SKM-1 (cell line): ENCODE results near the gene TPST1.
"Not testable (repeated sequence)": the region's sequence is repeated elsewhere in the genome, so short reads cannot be mapped to it uniquely, and the experiment has no call there.

Experiments used
- DNase-seq: peaks from one replicate; lab custom pipeline; 2025; ENCODE audit not compliant: unreplicated experiment; lab: John Stamatoyannopoulos, UW

TPST1 gene

DNA sequence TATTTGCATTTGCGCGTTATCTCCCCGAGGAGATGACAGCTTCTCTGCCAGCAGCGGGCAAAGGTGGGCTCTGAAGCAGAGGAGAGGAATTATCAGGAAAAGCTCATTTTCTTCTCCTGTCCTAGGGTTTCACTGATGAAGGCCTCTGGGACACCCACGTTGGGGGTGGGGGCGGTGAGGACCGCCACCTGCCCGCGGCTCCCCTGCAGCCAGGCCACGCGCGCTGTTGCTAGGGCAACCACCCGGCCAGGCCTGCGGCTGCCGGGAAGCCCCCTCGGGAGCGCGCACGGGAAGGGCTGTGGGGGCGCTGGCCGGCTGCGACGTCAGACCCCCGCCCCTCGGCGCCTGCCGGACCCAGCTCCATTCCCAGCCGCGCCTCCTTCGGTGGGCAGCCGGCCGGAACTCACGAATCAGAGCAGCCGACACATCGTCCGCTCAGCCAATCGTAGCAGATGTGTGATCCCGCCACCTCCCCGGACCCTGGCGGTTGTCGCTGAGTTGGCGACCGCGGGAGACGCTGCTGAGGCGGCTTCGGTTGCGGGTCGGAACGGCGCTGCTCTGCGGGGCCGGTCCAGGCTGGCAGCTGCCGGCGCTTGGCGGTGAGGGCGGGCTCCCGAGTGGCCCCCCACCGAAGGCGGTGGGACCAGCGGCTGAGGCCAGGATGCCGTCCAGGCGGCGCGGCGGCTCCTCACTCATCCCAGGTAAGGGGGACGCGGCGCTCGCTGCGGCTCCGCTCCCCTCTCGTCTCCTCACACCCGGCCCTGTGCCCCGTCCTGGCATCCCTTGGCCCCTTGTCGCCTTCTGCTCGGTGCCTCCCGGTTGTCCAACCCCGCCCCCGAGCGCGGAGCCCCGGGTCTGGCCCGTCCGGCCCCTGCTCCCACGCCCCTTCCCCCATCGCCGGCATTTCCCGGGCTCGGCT lies at the start of gene TPST1:
Gene TPST1 (plus strand): TSS at position 513 of the 919 bp plus-strand sequence. CDS start 35,092 bp downstream, outside the sequence.
- DNase-seq: peak; percentile 63

DNA sequence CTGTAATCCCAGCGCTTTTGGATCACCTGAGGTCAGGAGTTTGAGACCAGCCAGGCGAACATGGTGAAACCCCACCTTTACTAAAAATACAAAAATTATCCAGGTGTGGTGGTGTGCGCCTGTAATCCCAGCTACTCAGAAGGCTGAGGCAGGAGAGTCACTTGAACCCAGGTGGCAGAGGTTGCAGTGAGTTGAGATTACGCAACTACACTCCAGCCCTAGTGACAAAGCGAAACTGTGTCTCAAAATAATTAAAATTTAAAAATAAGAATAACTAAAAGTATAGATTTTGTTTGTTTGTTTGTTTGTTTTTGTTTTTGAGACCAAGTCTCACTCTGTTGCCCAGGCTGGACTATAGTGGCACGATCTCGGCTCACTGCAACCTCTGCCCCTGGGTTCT lies 49.1 kb upstream of the TPST1 start:
- not testable (repeated sequence) for DNase-seq

DNA sequence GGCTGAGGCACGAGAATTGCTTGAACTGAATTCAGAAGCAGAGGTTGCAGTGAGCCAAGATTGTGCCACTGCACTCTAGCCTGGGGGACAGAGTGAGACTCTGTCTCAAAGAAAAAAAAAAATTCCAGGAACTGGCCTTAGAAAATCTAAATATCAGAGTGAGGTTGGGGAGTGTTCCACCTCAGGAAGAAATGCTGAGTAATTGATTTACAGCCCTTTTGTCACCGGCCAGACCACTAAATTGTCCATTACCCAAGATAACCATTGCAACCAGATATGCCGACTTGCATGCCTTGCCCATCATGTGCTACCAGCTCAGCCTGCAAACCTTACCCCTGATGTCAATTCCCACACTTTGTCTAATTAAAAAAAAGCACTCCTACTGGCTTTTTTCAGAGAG lies 48.1 kb upstream of the TPST1 start:
- no peak for DNase-seq

DNA sequence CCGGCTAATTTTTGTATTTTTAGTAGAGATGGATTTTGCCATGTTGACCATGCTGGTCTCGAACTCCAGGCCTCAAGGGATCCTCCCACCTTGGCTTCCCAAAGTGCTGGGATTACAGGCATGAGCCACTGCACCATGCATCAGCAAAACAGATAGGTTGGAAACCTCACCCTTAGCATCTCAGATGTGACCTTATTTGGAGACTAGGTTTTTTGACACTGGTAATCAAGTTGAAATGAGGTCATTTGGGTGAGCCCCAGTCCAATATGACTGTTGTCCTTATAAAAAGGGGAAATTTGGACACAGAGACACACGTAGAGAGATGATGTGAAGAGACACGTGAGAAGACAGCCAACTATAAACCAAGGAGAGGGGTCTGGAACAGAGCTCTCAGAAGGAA lies 42.5 kb upstream of the TPST1 start:
- DNase-seq: no peak

DNA sequence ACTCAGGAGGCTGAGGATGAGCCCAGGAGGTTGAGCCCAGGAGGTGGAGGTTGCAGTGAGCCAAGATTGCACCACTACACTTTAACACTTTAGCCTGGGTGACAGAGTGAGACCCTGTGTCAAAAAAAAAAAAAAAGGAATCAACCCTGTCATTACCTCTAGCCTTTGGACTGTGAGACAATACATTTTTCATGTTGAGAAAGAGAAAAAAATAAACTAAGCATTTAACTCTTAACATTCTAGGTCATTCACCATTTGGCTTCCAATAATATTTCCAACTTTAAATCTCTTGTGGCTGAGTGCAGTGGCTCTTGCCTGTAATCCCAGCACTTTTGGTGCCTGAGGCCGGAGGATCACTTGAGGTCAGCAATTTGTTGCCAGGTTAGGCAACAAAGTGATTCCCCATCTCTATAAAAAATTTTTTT lies 41.9 kb upstream of the TPST1 start:
- no peak for DNase-seq

DNA sequence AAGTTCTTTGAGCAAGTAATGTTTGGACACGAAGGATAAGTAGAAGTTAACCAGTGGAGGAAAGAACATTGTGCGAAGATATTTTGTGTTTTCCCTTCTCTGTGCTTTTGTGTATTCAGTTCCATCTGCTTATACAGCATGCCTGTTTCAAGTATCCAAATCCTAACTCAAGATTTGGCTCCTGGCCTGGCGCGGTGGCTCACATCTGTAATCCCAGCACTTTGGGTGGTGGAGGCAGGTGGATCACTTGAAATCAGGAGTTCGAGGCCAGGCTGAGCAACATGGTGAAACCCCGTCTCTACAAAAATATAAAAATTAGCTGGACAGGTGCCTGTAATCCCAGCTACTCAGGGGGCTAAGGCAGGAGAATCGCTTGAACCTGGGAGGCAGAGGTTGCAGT lies 40.8 kb upstream of the TPST1 start:
- no peak for DNase-seq

DNA sequence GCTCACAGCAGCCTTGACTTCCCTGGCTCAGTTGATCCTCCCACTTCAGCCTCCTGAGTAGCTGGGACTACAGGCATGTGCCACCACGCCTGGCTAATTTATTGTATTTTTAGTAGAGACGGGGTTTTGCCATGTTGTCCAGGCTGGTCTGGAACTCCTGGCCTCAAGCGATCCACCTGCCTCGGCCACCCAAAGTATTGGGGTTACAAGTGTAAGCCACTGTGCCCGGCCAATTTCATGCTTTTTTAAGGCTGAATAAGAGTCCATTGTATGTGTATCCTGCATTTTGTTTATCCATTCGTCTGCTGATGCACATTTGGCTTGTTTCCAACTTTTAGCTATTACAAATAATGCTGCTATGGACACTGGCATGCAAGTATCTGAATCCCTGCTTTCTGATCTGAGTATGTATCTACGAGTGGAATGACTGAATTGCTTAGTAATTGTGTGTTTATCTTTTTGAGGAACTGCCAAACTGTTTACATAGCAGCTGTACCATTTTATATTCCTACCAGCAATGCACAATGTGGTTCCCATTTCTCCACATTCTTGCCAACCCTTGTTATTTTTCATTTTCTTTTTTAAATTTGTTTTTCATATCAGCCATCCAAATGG lies 37.3 kb upstream of the TPST1 start:
- no peak for DNase-seq

DNA sequence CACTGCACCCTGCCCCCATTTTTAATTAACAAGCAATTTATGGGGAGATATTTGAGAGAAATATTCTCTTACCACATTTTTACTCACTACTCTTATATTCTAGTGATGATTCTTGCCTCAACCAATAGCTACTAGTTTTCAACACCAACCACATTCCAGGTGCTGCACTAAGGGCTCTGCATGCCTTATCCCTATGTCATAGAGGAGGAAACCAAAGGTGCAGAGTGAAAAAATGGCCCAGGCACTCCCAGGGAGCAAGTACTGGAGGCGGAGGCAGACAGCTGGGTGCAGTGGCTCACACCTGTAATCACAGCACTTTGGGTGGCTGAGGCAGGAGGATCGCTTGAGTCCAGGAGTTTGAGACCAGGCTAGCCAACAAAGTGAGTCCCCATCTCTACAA lies 35.5 kb upstream of the TPST1 start:
- no peak for DNase-seq

DNA sequence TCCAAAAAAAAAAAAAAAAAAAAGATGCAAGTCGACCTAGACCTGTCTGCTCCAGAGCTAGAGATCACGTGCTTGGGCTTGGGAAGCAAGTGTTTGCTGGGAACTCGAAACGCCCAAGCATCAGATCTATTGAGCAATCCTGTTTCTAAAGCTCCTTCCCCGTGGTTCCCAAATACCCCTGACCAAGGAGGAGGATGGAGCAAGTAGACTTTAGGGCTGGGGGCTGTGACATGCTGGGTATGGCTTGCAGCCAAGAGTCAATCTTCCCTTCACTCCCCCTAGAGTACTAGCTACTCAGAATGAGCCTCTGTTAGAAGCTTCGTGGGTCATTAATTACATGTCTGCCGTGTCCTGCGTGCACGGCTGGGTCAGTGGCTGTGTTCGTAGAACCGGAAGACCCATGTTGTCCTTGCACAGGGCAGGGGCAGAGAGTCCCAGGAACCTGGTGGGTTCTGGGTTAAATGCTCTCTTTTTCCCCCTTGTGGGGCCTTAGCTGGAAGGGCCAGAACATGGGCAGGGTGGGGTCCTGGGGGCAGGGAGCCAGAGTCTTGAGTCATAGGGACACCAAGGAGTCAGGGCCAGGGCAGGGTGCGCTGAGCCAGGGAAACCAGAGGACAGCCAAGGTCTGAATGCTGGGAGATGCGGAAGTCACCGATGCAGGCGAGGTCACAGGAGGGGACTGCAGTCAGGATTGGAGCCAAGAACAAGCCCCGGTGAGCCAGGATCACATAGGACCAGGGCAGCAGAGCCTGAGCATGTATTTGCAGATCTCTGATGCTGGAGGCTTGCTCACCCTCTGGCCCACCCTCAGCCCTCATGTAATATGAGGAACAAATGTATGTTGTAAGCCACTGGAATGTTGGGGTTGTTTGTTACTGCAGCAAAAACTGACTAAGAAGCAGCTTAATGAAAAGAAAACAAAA lies 34.6 kb upstream of the TPST1 start:
- no peak for DNase-seq

DNA sequence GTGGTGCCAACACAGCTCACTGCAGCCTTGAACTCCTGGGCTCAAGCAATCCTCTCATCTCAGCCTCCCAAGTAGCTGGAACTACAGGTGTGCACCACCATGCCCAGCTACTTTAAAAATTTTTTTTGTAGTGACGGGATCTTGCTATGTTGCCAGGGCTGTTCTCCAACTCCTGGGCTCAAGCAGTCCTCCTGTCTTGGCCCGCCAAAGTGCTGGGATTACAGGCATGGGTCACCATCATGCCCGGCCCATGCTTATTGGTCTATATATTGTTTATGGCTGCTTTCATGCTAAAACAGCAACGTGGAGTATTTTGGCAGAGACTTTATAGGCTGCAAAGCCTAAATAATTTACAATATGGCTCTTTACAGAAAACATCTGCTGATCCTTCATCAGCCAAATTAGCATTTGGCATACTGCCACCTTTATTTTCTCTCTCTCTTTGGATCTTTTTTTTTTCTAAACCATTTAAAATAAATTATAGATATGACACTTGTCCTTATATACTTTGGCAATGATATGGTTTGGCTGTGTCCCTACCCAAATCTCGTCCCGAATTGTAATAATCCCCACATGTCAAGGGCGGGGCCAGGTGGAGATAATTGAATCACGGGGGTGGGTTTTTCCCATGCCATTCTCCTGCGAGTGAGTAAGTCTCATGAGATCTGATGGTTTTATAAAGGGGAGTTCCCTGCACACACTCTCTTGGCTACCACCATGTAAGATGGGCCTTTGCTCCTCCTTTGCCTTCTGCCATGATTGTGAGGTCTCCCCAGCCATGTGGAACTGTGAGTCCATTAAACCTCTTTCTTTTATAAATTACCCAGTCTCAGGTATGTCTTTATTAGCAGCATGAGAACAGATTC lies 32.4 kb upstream of the TPST1 start:
- DNase-seq: not testable (repeated sequence)

DNA sequence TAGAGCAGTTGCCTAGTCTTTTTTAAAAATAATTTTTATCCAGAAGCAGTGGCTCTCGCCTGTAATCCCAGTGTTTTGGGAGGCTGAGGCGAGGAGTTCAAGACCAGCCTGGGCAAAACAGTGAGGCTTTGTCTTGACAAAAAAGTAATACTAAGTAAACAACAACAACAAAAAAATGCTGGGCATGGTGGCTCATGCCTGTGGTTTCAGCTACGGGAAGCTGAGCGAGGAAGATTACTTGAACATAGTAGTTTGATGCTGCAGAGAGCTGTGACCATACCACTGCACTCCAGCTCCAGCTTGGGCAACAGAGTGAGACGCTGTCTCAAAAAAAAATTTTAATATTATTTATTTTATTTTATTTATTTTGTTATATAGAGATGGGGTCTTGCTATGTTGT lies 31.3 kb upstream of the TPST1 start:
- no peak for DNase-seq

DNA sequence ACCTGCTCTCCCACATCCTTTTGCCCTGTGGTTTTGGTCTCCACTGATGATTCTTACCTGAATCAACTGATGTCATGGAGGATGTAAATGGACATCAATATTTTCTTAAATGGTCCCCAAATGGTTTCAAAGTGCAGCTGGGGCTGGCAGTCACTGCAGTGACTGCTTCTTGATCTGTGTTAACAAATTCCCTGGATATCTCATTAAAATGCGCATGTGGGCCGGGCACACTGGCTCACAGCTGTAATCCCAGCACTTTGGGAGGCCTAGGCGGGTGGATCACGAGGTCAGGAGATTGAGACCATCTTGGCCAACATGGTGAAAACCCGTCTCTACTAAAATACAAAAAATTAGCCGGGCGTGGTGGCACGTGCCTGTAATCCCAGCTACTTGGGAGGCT lies 30.1 kb upstream of the TPST1 start:
- DNase-seq: not testable (repeated sequence)

DNA sequence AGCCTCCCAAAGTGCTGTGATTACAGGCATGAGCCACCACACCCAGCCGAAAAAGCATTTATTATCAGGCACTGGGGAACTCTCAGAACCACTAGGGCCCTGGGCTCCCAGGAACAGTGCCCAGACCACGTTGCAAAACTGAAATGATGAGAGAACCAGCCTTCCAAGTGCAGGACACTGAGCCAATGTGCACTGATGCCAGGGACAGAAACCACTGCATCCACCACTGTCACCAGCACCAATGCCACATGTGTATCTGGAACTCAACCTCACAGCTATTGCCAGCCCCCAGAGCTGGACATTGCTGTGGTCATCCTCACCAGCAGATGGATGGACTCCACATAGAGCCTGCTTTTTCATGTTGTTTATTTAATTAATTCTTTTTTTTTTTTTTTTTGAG lies 28.2 kb upstream of the TPST1 start:
- no peak for DNase-seq

DNA sequence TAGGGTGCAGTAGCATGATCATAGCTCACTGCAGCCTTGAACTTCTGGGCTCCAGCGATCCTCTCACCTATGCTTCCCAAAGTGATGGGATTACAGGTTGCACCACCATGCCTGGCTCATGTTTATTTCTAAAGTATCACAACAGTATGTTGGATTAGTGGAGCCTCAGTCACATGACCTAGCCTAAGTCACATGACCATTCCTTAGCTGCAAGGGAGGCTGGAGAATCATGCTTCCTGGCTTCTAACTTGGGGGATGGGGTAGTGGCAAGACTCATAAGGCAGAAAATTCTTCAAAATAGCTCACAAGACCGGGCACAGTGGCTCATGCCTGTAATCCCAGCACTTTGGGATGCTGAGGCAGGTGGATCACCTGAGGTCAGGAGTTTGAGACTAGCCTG lies 26.9 kb upstream of the TPST1 start:
- no peak for DNase-seq

DNA sequence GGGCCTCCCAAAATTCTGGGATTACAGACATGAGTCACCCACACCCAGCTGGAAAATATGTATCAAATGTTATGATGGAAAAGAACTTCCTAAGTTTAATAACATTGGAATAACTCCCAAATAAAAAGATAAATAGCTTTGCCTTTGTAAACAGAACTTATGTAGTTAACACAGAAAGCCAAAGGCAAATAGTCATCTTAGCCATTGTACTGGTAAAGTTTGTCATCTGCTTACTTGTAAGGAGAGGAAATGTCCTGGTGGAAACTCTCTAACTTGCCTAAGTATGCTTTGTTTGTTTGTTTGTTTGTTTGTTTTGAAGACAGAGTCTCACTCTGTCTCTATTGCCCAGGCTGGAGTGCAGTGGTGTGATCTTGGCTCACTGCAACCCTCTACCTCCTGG lies 23.8 kb upstream of the TPST1 start:
- no peak for DNase-seq

DNA sequence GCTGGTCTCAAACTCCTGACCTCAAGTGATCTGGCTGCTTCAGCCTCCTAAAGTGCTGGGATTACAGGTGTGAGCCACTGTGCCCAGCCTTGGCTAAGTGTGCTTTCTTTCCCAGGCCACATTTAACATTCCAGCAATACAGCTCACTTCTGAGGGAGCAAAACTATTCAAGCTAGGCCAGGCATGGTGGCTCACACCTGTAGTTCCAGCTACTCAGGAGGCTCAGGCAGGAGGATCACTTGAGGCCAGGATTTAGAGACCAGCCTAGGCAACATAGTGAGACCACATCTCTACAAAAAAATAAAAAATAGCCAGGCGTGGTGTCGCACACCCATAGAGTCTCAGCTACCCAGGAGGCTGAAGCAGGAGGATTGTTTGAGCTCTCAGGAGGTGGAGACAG lies 23.3 kb upstream of the TPST1 start:
- DNase-seq: no peak

DNA sequence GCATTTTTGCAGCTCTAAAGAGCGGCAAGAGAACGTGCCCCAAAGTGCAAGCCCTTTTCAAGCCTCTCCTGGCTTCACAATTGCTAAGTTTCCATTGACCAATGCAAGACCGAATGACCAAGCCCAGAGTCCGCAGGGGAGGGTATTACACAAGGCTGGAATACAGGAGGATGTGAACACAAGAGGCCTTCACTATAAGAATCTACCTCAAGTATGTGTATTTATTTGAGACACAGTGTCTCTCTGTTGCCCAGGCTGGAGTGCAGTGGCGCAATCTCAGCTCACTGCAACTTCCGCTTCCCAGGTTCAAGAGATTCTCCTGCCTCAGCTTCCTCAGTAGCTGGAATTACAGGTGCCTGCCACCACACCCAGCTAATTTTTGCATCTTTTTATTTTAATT lies 22.2 kb upstream of the TPST1 start:
- DNase-seq: peak; percentile 48

DNA sequence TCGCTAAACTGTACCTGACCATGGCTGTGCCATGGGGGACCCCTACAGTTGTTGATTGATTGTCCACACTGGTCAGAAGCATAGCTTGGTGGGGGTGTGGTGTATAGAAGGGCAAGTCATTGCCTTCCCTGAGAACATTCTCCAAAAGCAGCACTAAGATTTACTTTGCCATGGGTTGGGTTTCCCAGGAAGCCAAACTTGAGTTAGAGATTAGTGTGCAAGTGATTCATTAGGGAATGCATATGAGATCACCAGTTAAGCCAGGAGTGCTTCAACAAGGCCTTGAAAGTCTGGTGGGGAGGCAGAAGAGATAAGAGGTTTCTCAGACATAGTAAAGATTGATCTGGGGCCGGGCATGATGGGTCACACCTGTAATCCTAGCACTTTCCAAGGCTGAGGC lies 21.4 kb upstream of the TPST1 start:
- DNase-seq: no peak

DNA sequence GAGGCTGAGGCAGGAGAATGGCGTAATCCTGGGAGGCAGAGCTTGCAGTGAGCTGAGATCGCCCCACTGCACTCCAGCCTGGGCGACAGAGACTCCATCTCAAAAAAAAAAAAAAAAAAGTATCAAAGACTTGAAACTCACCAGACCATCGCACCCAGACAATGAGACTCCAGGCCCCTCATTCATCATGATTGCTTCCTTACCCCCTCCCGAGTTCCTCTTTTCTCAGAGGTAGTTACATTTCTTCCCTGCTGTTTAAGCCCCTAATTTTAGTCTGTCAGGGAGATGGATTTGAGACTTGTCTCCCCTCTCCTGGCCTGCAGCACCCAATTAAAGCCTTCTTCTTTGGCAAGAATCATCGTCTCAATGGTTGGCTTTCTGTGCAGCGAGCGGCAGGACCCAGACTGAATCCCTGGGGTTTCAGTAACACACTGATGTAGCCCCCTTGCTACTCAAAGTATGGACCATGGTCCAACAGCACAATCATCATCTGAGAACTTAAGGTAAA lies 19.4 kb upstream of the TPST1 start:
- DNase-seq: no peak

DNA sequence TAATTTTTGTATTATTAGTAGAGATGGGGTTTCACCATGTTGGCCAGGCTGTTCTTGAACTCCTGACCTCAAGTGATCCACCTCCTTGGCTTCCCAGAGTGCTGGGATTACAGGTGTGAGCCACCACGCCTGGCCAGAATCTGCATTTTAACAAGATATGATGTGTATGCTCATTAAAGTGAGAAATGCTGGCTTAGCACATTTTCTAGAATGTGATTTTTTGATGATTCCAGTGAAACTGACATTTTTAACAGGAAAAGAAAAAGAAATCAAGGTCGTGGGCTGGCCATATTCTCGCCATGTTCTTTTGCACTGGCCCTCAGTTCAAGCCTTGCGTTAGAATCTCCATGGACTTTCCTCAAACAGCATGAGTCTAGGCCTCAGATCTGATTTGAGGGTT lies 18.1 kb upstream of the TPST1 start:
- DNase-seq: no peak
